Measurements from ENCODE around the gene RTP2. TPM values are rescaled to one million over a fixed set of nuclear protein-coding genes. Genes with fewer than 3 reads are reported as not detected.
A peak's percentile ranks its signal among the peaks of the same experiment; 100 is the strongest.

The RTP2 gene
- total and polyA plus RNA-seq, 9 of the 15 experiments (the other 6 are each of a cell fraction or from before 2014, with no cell fraction given), result not detected

GRCh38 chr3:187718802-187719201, 16.4 kb upstream of the RTP2 start (continued):
- TF ChIP-seq ZBTB11 (CRISPR knock-in tag; IDR thresholded peaks at IDR 0.05) (peak in 2 of 3 experiments; percentile 25 to 83; a peak in 3 of 6 replicates), TRIM28 (IDR thresholded peaks at IDR 0.05) (no peak), E2F3 (CRISPR knock-in tag; IDR thresholded peaks at IDR 0.05) (no peak)

- Histone ChIP-seq H3K9me1 (ENCODE audit: control insufficient read depth, insufficient read depth, low read length) (no peaks in the 10 kb centered on the region), H4K20me1 (replicated peaks; ENCODE audit: control insufficient read depth, insufficient read depth, low read length) (no peaks in the 10 kb centered on the region), H3K9me3 (replicated peaks; ENCODE audit: control insufficient read depth, insufficient read depth, low read depth, low read length) (no peaks in the 10 kb centered on the region), H3K4me3 (no peak overlapping the region), H3K79me2 (ENCODE audit: control insufficient read depth, insufficient read depth, low read length) (no peaks in the 10 kb centered on the region), H3K4me1 (replicated peaks in 1 of 2; ENCODE audit: control insufficient read depth in 2 of 2, insufficient read depth in 2 of 2, low read length in 2 of 2) (no peaks in the 10 kb centered on the region), H3K27me3 (ENCODE audit: control insufficient read depth in 2 of 2, insufficient read depth in 2 of 2, low read length in 2 of 2) (no peaks in the 10 kb centered on the region; a peak in 1 of 5 replicates), H3K27ac (ENCODE audit: extremely low read depth, low read depth, low read length) (no peak overlapping the region), H2AFZ (ENCODE audit: low read depth, low read length) (no peak overlapping the region), H3K4me2 (ENCODE audit: insufficient read depth, low read length) (no peak overlapping the region), H3K36me3 (ENCODE audit: control insufficient read depth, insufficient read depth, low read length) (no peaks in the 10 kb centered on the region), H3K9ac (ENCODE audit: insufficient read depth in 1 of 2, low read depth in 2 of 2, low read length in 2 of 2) (no peak overlapping the region)
- ChIA-PET POLR2A (interaction anchor here (0.8 kb wide), 1 partner anchor 16 kb away, joined by 4 read pairs; no protein-coding TSS in a partner anchor), CTCF (ENCODE audit: low intra/inter-chr PET ratio) (interaction anchor here (0.6 kb wide), 1 partner anchor 19 kb away, joined by 3 read pairs; no protein-coding TSS in a partner anchor)
- intact Hi-C loops (cut with micrococcal nuclease) (loop anchor here (10.0 kb wide), 1 partner anchor 603 kb away; no protein-coding TSS in a partner anchor), in situ Hi-C loops (cut with MboI) (no loop called here)
- no TSS peak for BruUV-seq (replicated peaks)
- FAIRE-seq (no peak), DNase-seq (ENCODE audit: extremely low read depth in 1 of 4, low spot score in 3 of 4) (no peak), ATAC-seq (no peak)
- TF ChIP-seq GTF2B (IDR thresholded peaks at IDR 0.05; ENCODE audit: extremely low read depth, insufficient read length), result no peak
- no peak for TF ChIP-seq SFPQ (IDR thresholded peaks at IDR 0.05; ENCODE audit: low read depth, low read length)
- no peak for TF ChIP-seq THRA (IDR thresholded peaks at IDR 0.05)
- WGBS (ENCODE audit: insufficient coverage, low coverage, missing lambda C conversion rate), result 11% methylated on average over 1 of the region's 1 CpG
These were observed 15.2 kb upstream of the RTP2 start for GRCh38 chr3:187717572-187717971.

All from K562 (cell line).